ENCODE data around the gene HBQ1. TPM values are rescaled to one million over a fixed set of nuclear protein-coding genes. Genes with fewer than 3 reads are reported as not detected.

The HBQ1 gene
- total and polyA plus RNA-seq, 7 donors, result 0.19 TPM; not detected in 6

GRCh38 chr16:178668-179015, 1.6 kb upstream of the HBQ1 start:
- 64 to 86% methylated on average over 11 of the region's 11 CpGs for WGBS, 2 donors
- H3K27me3 ChIP-seq, result peaks cover 44 to 66% (median 54%) of the 10 kb centered on the region in 3 donors
- intact Hi-C loops (cut with DNase I), result no loop called here
- H3K4me3 ChIP-seq, result no peak overlapping the region
- no peaks in the 10 kb centered on the region for H3K9me3 ChIP-seq
- H3K4me1 ChIP-seq, result peaks cover 0 to 22% (median 19%) of the 10 kb centered on the region in 4 donors
- TF ChIP-seq CTCF (IDR thresholded peaks at IDR 0.05) (no peak), POLR2A (IDR thresholded peaks at IDR 0.05) (no peak), EP300 (IDR thresholded peaks at IDR 0.05) (no peak), POLR2AphosphoS5 (IDR thresholded peaks at IDR 0.05) (no peak)
- H3K36me3 ChIP-seq, result no peaks in the 10 kb centered on the region
- no peak for DNase-seq
- H3K27ac ChIP-seq, result no peak overlapping the region

DNA sequence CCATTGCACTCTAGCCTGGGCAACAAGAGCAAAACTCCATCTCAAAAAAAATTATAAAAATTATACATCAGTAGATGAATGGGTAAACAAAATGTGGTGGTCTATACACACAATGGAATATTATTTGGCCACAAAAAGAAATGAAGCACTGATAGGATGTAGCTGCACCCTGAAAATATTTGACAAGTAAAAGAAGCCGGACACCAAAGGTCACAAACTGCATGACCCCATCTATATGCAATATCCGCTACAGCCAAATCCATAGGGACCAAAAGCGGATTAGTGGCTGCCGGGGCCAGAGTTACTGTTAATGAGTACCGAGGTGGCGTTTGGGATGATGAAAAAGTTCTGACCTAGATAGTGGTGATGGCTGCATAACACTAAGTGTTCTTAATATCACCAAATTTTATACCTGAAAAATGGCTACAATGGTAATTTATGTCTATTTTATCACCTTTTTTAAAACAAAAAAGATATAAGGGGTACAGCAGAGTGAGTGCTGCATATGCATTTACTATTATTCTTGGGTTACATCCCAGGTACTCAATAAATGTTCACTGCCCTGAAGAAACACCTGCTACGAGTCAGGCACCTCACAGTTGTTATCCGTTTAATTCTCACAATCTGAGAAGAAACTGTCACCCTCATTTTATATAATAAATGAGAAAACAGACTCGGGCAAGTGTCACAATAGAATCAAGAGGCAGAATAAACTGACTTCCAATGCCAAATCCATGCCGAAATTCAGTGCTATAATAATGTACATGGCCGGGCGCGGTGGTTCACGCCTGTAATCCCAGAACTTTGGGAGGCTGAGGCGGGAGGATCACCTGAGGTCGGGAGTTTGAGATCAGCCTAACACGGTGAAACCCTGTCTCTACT, 807 bp upstream of the HBQ1 start:
- TF ChIP-seq POLR2A (IDR thresholded peaks at IDR 0.05), result no peak
- no peak for TF ChIP-seq CTCF (IDR thresholded peaks at IDR 0.05)
- TF ChIP-seq POLR2AphosphoS5 (IDR thresholded peaks at IDR 0.05), result no peak
- no peak for TF ChIP-seq EP300 (IDR thresholded peaks at IDR 0.05)
- Histone ChIP-seq H3K27me3 (peaks cover 44 to 61% (median 52%) of the 10 kb centered on the region in 3 donors), H3K27ac (no peak overlapping the region), H3K36me3 (no peaks in the 10 kb centered on the region), H3K4me3 (no peak overlapping the region), H3K4me1 (peaks cover 0 to 22% (median 19%) of the 10 kb centered on the region in 4 donors), H3K9me3 (no peaks in the 10 kb centered on the region)
- 57 to 75% methylated on average over 17 of the region's 17 CpGs for WGBS, 2 donors
- intact Hi-C loops (cut with DNase I), result no loop called here
- no peak for DNase-seq

- 1 to 2% methylated on average over 89 of the region's 89 CpGs for WGBS, 2 donors
- H3K4me3 ChIP-seq, result peak overlapping the region in 3 of 4 donors; percentile 16 to 36 (median 30)
- no peak for TF ChIP-seq EP300 (IDR thresholded peaks at IDR 0.05)
- no peak for TF ChIP-seq CTCF (IDR thresholded peaks at IDR 0.05)
- TF ChIP-seq POLR2AphosphoS5 (IDR thresholded peaks at IDR 0.05), result peak in 2 of 4 donors; percentile 5 to 12
- no peak for TF ChIP-seq POLR2A (IDR thresholded peaks at IDR 0.05)
- intact Hi-C loops (cut with DNase I), result loop anchor here (1.0 kb wide), 1 partner anchor 74 kb away; no protein-coding TSS in a partner anchor
- no peaks in the 10 kb centered on the region for H3K9me3 ChIP-seq
- no peak overlapping the region for H3K27ac ChIP-seq
- H3K27me3 ChIP-seq, result peaks cover 34 to 47% (median 42%) of the 10 kb centered on the region in 3 donors
- H3K4me1 ChIP-seq, result peaks cover 0 to 21% (median 19%) of the 10 kb centered on the region in 4 donors
- no peaks in the 10 kb centered on the region for H3K36me3 ChIP-seq
- no peak for DNase-seq
Measured at GRCh38 chr16:180681-181564, 664 bp downstream of the HBQ1 start.

GRCh38 chr16:181565-182021, 1.3 kb downstream of the HBQ1 start:
- Histone ChIP-seq H3K27me3 (peaks cover 34 to 45% (median 42%) of the 10 kb centered on the region in 3 donors), H3K36me3 (no peaks in the 10 kb centered on the region), H3K4me3 (peak overlapping the region in 2 of 4 donors; percentile 30 to 36), H3K27ac (no peak overlapping the region), H3K4me1 (peaks cover 0 to 18% (median 18%) of the 10 kb centered on the region in 4 donors), H3K9me3 (no peaks in the 10 kb centered on the region)
- TF ChIP-seq CTCF (IDR thresholded peaks at IDR 0.05), result peak; percentile 84 to 96 (median 92)
- TF ChIP-seq POLR2A (IDR thresholded peaks at IDR 0.05), result no peak
- intact Hi-C loops (cut with DNase I), result loop anchor here (1.0 kb wide), 1 partner anchor 74 kb away; no protein-coding TSS in a partner anchor
- 3 to 8% methylated on average over 22 of the region's 22 CpGs for WGBS, 2 donors
- peak; percentile 81 for DNase-seq

Measured in sigmoid colon (tissue), 7 donors.